GM12878 (cell line): ENCODE data around the gene BCAS3. TPM values are rescaled to one million over a fixed set of nuclear protein-coding genes. Genes with fewer than 3 reads are reported as not detected.

Experiments
- ATAC-seq: fragments of 200-7000 bp; cut with Tn5 transposase; 3 replicates; pipeline ENCODE4 v1.9.1; 2020; ENCODE audit warnings: mild to moderate bottlenecking, moderate library complexity
- BruUV-seq: library from RNA; stranded (reverse); fragments of 400-500 nt; replicated peaks from 2 replicates; lab custom pipeline; 2021; lab: Mats Ljungman, UMichigan
- CTCF ChIA-PET: fragments of 300-600 bp; sonication (Branson Sonifier 250); formaldehyde crosslinking; extraction: SDS; loops from one replicate; lab custom pipeline; 2021; ENCODE audit warnings: inconsistent platforms; lab: Yijun Ruan, JAX
- POLR2A ChIA-PET: fragments of 350-600 bp; formaldehyde crosslinking; extraction: SDS; loops from one replicate; lab custom pipeline; 2021; ENCODE audit warnings: inconsistent platforms; lab: Charles Lee
- RAD21 ChIA-PET: fragments of 300-600 bp; sonication (Branson Sonifier 250); formaldehyde crosslinking; loops from one replicate; lab custom pipeline; 2023; ENCODE audit warnings: antibody characterized with exemption; ENCODE audit not compliant: unreplicated experiment; lab: Charles Lee
- SMC1A ChIA-PET: fragments of 300-600 bp; sonication (Branson Sonifier 250); formaldehyde crosslinking; loops from one replicate; lab custom pipeline; 2023; ENCODE audit not compliant: unreplicated experiment, uncharacterized antibody; lab: Charles Lee
- DNase-seq: peaks from one replicate; pipeline ENCODE4 v3.0.0-alpha.2; 2011; ENCODE audit warnings: low read depth, low spot score
- FAIRE-seq: peaks from 3 replicates; lab custom pipeline; 2011; peaks lifted over from hg19 to GRCh38; lab: Jason Lieb, UNC
- H2AFZ ChIP-seq: 2 replicates; pipeline ENCODE4 v1.6.0; 2011; ENCODE audit warnings: low read depth, low read length, control low read depth; ENCODE audit not compliant: control insufficient read depth
- H3K27ac ChIP-seq: 2 replicates; pipeline ENCODE4 v1.5.1; 2011; ENCODE audit warnings: control low read depth; ENCODE audit not compliant: control insufficient read depth, insufficient read depth
- H3K27me3 ChIP-seq, 2 experiments: replicated peaks in 1 of 2; 2 replicates each; pipeline versions ENCODE4 v1.6.0 to v1.6.1; 2011; ENCODE audit warnings: low read length in 1 of 2; ENCODE audit not compliant: control insufficient read depth in 2 of 2, insufficient read depth in 2 of 2
- H3K36me3 ChIP-seq, 2 experiments: 2 replicates each; pipeline ENCODE4 v1.5.1; 2011; ENCODE audit warnings: low read length in 1 of 2; ENCODE audit not compliant: control insufficient read depth in 2 of 2, insufficient read depth in 2 of 2
- H3K4me1 ChIP-seq: 2 replicates; pipeline ENCODE4 v1.6.1; 2011; ENCODE audit warnings: mild to moderate bottlenecking, low read length, moderate library complexity, mixed read lengths; ENCODE audit not compliant: control insufficient read depth, insufficient read depth
- H3K4me2 ChIP-seq: 2 replicates; pipeline ENCODE4 v1.6.0; 2011; ENCODE audit warnings: control low read depth; ENCODE audit not compliant: control insufficient read depth, insufficient read depth
- H3K4me3 ChIP-seq: fragments of 200-600 bp; sonication (generic); 2 replicates; pipeline ENCODE4 v1.5.1; 2016
- H3K79me2 ChIP-seq: 2 replicates; pipeline ENCODE4 v1.6.0; 2011; ENCODE audit warnings: low read length; ENCODE audit not compliant: control insufficient read depth, insufficient read depth
- H3K9ac ChIP-seq: 2 replicates; pipeline ENCODE4 v1.8.0; 2011; ENCODE audit warnings: low read length, control low read depth, mixed read lengths; ENCODE audit not compliant: control insufficient read depth, insufficient read depth
- H3K9me3 ChIP-seq: replicated peaks from 3 replicates; pipeline ENCODE4 v1.5.1; 2011; ENCODE audit warnings: mild to moderate bottlenecking, low read length; ENCODE audit not compliant: control insufficient read depth, insufficient read depth
- H4K20me1 ChIP-seq: 2 replicates; pipeline ENCODE4 v1.6.0; 2011; ENCODE audit not compliant: control insufficient read depth, insufficient read depth
- ELK1 ChIP-seq: IDR thresholded peaks from 2 replicates; pipeline ENCODE4 v1.6.1; 2012; ENCODE audit warnings: low read depth, low read length, improper control_type of control experiment
- ETV6 ChIP-seq, 2 experiments: fragments of 450-650 bp in 1 of 2; IDR thresholded peaks in 1 of 2; conservative IDR thresholded peaks in 1 of 2; 2 replicates each; pipeline ENCODE4 v1.6.1; 2014; ENCODE audit warnings: antibody characterized with exemption in 1 of 2, borderline replicate concordance in 1 of 2, low read depth in 1 of 2, mild to moderate bottlenecking in 1 of 2, moderate library complexity in 1 of 2
- EZH2 ChIP-seq: IDR thresholded peaks from 2 replicates; pipeline ENCODE4 v1.6.1; 2012; ENCODE audit warnings: low read depth, mild to moderate bottlenecking, control low read depth, inconsistent platforms, low read length, borderline replicate concordance; ENCODE audit not compliant: control insufficient read depth
- IRF3 ChIP-seq: fragments of 450-650 bp; IDR thresholded peaks from 2 replicates; pipeline ENCODE4 v1.6.1; 2014; ENCODE audit warnings: mild to moderate bottlenecking
- KDM1A ChIP-seq: fragments of 200-600 bp; sonication (generic); IDR thresholded peaks from 2 replicates; pipeline ENCODE4 v1.6.1; 2016; ENCODE audit warnings: borderline replicate concordance
- PAX8 ChIP-seq: fragments of 450-650 bp; IDR thresholded peaks from 2 replicates; pipeline ENCODE4 v1.6.1; 2017; ENCODE audit warnings: mild to moderate bottlenecking, moderate library complexity
- RBBP5 ChIP-seq: fragments of 200-600 bp; sonication (generic); conservative IDR thresholded peaks from 2 replicates; pipeline ENCODE4 v1.6.1; 2016
- SREBF1 ChIP-seq: IDR thresholded peaks from 2 replicates; pipeline ENCODE4 v1.6.1; 2012; ENCODE audit warnings: mild to moderate bottlenecking, low read length
- STAT3 ChIP-seq: IDR thresholded peaks from 2 replicates; pipeline ENCODE4 v1.6.1; 2011; ENCODE audit warnings: low read depth, low read length, improper control_type of control experiment
- SUZ12 ChIP-seq: fragments of 200-600 bp; sonication (generic); IDR thresholded peaks from one replicate; pipeline ENCODE4 v1.6.1; 2018; ENCODE audit warnings: antibody characterized with exemption, mild to moderate bottlenecking; ENCODE audit not compliant: unreplicated experiment
- TBL1XR1 ChIP-seq: IDR thresholded peaks from 2 replicates; pipeline ENCODE4 v1.6.1; 2012; ENCODE audit warnings: low read depth, low read length, improper control_type of control experiment
- TCF7 ChIP-seq: IDR thresholded peaks from 2 replicates; pipeline ENCODE4 v1.6.1; 2014; ENCODE audit warnings: antibody characterized with exemption, borderline replicate concordance
- WGBS: methylation state at CpG from one replicate; pipeline ENCODE4 v1.1.6; 2016; ENCODE audit warnings: low lambda C conversion rate; ENCODE audit not compliant: insufficient replicate concordance, insufficient coverage; ENCODE audit errors: missing lambda C conversion rate; 5-methylcytosine and 5-hydroxymethylcytosine counted together
- in situ Hi-C: fragments of 300-500 bp; cut with MboI; formaldehyde crosslinking; loops from 9 replicates; pipeline ENCODE4 v1.14.3; 2018; ENCODE audit warnings: mixed read lengths
- intact Hi-C: fragments of 100-400 bp; cut with micrococcal nuclease; formaldehyde crosslinking; loops from one replicate; pipeline ENCODE4 v1.14.2; 2022; ENCODE audit not compliant: unreplicated experiment
- polyA plus RNA-seq, 11 experiments: library from polyadenylated mRNA; depleted of rRNA in 4 of 11; unstranded in 6 of 11; stranded (reverse) in 5 of 11; fragments of >200 nt; fragmentation: Nextera tagmentation in 4 of 11; fragmentation: Illumina TruSeq in 1 of 11; extraction: Ambion mirVana in 4 of 11; extraction: Trizol in 1 of 11; gene quantifications; 1 replicate in 1 of 11; 2 replicates in 10 of 11; pipeline versions ENCODE4 v1.2.1 to v1.2.3, GENCODE V29; 2011 to 2016; ENCODE audit warnings: inconsistent platforms in 2 of 11, missing spikeins in 2 of 11, low read depth in 1 of 11
- total RNA-seq, 4 experiments: library from RNA; depleted of rRNA in 3 of 4; stranded (reverse); fragments of >200 nt in 3 of 4; fragmentation: Illumina TruSeq in 1 of 4; extraction: Trizol in 1 of 4; gene quantifications; 2 replicates each; pipeline versions ENCODE4 v1.2.1 to v1.2.3, GENCODE V29; 2013 to 2021

The BCAS3 gene
- total and polyA plus RNA-seq, 10 of the 15 experiments (the other 5 are each of a cell fraction or from before 2014, with no cell fraction given) = 2.1 to 11.0 (median 6.6) TPM

- BruUV-seq = no TSS peak
Measured at GRCh38 chr17:61126473-61127249, 449.0 kb downstream of the BCAS3 start.

More at GRCh38 chr17:61126473-61127249, 449.0 kb downstream of the BCAS3 start:
- in situ Hi-C loops = no loop called here
- Histone ChIP-seq H3K4me3 (no peak overlapping the region), H3K79me2 (no peaks in the 10 kb centered on the region), H3K9ac (no peak overlapping the region), H2AFZ (no peak overlapping the region), H3K27me3 (no peaks in the 10 kb centered on the region), H3K36me3 (no peaks in the 10 kb centered on the region), H3K9me3 (no peaks in the 10 kb centered on the region), H3K27ac (no peak overlapping the region)
- no peak for ATAC-seq
- SMC1A ChIA-PET = no interaction called here
- WGBS = 28% methylated on average over 11 of the region's 11 CpGs
- POLR2A ChIA-PET = no interaction called here
- intact Hi-C loops = no loop called here
- FAIRE-seq = no peak
- no peak for TF ChIP-seq RBBP5
- TF ChIP-seq SREBF1 = no peak
- TF ChIP-seq PAX8 = no peak
- no peak for TF ChIP-seq STAT3
- no peak for TF ChIP-seq IRF3
- no peak for TF ChIP-seq ETV6 (conservative IDR thresholded peaks at IDR 0.05 in 1 of 2, IDR thresholded peaks at IDR 0.05 in 1 of 2; ENCODE audit: borderline replicate concordance in 1 of 2, low read depth in 1 of 2)
- no peak for TF ChIP-seq SUZ12
- no peak for TF ChIP-seq EZH2
- no peak for TF ChIP-seq TBL1XR1
- no peak for TF ChIP-seq KDM1A
- no peak for TF ChIP-seq TCF7
- TF ChIP-seq ELK1 = no peak
- TF ChIP-seq, all 136 proteins: peak for 0
- CTCF ChIA-PET = interaction anchor here (0.6 kb wide), 1 partner anchor 22 kb away, joined by 3 read pairs; no protein-coding TSS in a partner anchor
- no peaks in the 10 kb centered on the region for H4K20me1 ChIP-seq
- H3K4me2 ChIP-seq = no peak overlapping the region
- DNase-seq = no peak
- no peaks in the 10 kb centered on the region for H3K4me1 ChIP-seq
- RAD21 ChIA-PET = no interaction called here
